ENCODE results near the gene NAP1L1. TPM values are rescaled to one million over a fixed set of nuclear protein-coding genes. Genes with fewer than 3 reads are reported as not detected.

The NAP1L1 gene
- total RNA-seq, 1 experiment from 2014 or later: 219 TPM

- H3K27me3 ChIP-seq (ENCODE audit: control insufficient read depth, insufficient read depth, low read length): no peaks in the 10 kb centered on the region
- H3K36me3 ChIP-seq (replicated peaks; ENCODE audit: control insufficient read depth, insufficient read depth, low read length): no peaks in the 10 kb centered on the region
- no peak for DNase-seq
- no peak overlapping the region for H3K4me3 ChIP-seq (ENCODE audit: insufficient read depth, low read depth, low read length)
These were observed 46.3 kb downstream of the NAP1L1 start for GRCh38 chr12:76038176-76038575.

GRCh38 chr12:76037130-76038103, 47.1 kb downstream of the NAP1L1 start:
- Histone ChIP-seq H3K4me3 (ENCODE audit: insufficient read depth, low read depth, low read length) (no peak overlapping the region), H3K36me3 (replicated peaks; ENCODE audit: control insufficient read depth, insufficient read depth, low read length) (no peaks in the 10 kb centered on the region), H3K27me3 (ENCODE audit: control insufficient read depth, insufficient read depth, low read length) (no peaks in the 10 kb centered on the region)
- no peak for DNase-seq

GRCh38 chr12:76035045-76035444, 49.4 kb downstream of the NAP1L1 start:
- DNase-seq: no peak
- Histone ChIP-seq H3K4me3 (ENCODE audit: insufficient read depth, low read depth, low read length) (no peak overlapping the region), H3K36me3 (replicated peaks; ENCODE audit: control insufficient read depth, insufficient read depth, low read length) (no peaks in the 10 kb centered on the region), H3K27me3 (ENCODE audit: control insufficient read depth, insufficient read depth, low read length) (peaks cover 2% of the 10 kb centered on the region; the same call in 1 of the 2 replicates)

DNA sequence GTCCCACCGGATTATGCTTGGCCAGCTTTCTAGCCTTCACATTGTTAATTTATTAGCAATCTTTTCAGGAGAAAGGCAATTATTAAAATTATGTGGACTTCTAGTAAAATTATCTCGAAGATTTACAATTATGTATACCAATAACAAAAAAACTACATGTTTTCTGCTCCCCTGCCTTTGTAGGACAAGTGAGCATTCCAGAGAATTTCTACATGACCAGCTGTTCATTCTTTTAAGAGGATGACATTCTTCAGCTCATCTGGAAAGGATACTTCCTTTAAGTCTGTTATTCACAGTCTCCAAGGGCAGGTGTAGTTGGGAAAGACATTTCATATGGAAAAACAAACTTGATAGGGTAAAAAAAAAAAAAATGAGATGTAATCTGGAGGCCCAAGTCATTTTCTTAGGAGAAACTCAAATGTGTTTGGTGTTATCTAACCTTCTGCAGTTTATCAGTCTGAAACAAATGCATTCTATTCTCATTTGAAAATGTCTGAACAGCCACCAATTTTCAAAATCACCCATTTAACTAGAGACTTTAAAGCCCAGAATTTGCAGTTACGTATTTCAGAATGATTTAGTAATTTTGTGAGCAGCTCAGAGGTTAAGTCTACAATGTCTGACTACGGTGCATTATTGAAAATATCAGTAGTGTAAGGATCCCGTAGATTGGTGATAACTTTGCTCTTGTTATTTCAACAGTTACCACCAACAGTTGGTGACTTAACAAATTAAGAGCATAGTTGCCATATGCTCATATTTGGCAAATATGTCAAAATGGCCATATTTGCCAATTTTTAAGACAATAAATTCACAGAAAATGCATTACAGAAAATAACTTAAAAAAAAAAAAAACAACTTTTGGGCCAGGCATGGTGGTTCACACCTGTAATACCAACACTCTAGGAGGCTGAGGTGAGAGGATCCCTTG, 51.1 kb downstream of the NAP1L1 start:
- Histone ChIP-seq H3K4me3 (ENCODE audit: insufficient read depth, low read depth, low read length) (peak overlapping the region; percentile 90), H3K27me3 (ENCODE audit: control insufficient read depth, insufficient read depth, low read length) (peaks cover 2% of the 10 kb centered on the region; the same call in 1 of the 2 replicates), H3K36me3 (replicated peaks; ENCODE audit: control insufficient read depth, insufficient read depth, low read length) (no peaks in the 10 kb centered on the region)
- no peak for DNase-seq

DNA sequence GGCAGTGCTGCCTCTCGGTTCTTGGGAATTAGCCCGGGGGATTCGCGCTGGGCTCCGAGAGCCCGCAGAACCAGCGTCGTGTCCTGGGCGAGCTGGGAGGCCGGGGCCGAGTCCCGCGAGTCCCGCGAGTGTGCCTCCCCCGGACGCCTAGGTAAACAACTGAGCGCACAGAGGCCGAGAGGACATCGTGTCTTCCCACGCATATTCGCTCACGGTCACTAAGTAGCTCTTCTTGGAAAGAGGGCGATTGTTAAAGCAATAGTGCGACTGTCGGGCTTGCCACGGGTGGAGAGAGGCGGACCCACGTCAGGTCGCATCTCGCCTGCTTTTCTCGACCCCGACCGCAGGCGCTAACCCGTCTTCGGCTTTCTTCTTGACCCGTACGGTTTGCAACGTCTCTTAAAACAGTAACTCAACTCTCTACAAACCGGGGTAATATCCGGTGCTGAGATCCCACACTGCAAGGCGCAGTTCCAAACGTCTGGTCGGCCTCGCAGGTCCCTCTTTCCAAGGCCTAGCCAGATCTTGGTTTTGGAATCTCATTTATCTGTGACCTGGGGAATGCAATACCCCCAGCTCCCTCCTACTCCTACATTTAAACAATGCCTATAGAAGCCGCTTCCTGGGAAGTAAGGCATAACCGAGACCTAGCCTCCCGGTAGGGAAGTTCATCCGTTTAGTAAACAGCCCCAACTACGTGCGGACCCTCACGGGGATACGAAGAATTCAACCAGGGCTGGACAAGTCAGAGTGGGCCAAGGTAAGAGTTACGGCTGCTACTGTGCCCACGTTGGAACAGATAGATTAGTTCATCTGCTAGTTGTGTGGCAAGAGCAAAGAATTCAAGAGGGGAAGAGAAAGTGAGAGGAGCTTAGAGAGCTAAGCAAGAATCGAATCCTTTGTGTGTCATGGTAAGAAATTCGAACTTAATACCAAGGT, 52.2 kb downstream of the NAP1L1 start:
- peaks cover 2% of the 10 kb centered on the region; the same call in 1 of the 2 replicates for H3K27me3 ChIP-seq (ENCODE audit: control insufficient read depth, insufficient read depth, low read length)
- no peaks in the 10 kb centered on the region; the same call in 1 of the 2 replicates for H3K36me3 ChIP-seq (replicated peaks; ENCODE audit: control insufficient read depth, insufficient read depth, low read length)
- peak; percentile 67 for DNase-seq
- peak overlapping the region; percentile 90 for H3K4me3 ChIP-seq (ENCODE audit: insufficient read depth, low read depth, low read length)

DNA sequence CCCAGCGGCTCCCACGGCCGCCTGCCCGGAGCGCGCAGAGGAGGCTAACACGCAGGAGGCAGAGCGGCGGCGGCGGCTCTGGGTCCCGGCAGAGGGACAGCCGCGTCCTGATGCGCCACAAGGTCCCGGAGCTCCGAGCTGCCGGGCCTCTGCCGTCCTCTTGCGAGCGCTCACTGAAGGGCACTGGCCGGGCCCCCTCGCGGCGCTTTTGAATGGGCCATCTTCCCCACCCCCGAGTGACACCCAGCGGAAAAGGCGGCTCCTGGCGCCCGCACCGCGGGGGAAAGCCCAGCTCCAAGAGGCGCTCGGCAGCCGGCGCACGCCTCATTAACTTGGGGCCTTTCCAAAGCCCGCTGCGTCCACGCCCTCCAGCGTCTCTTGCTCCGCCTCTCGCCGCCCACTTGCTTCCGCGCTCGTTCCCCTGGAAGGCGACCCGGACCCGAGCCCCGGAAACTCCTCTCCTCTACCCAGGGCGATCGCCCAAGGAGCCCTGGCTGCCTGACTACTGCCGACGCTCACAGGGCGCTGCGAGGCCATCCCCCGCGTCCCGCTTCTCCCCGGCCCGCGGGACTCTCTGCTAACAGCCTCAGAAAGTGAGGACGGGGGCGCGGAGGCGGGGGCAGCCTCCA, 53.0 kb downstream of the NAP1L1 start, which contains the start of gene PHLDA1:
Gene PHLDA1 (minus strand): TSS at position 363 of the 629 bp plus-strand sequence.
- H3K4me3 ChIP-seq (ENCODE audit: insufficient read depth, low read depth, low read length): peak within 1 kb of the TSS; percentile 90
- H3K27me3 ChIP-seq (ENCODE audit: control insufficient read depth, insufficient read depth, low read length): peaks cover 2% of the 10 kb centered on the region; the same call in 1 of the 2 replicates
- no peaks in the 10 kb centered on the region; the same call in 1 of the 2 replicates for H3K36me3 ChIP-seq (replicated peaks; ENCODE audit: control insufficient read depth, insufficient read depth, low read length)
- DNase-seq: peak; percentile 89

GRCh38 chr12:76031081-76031413, 53.4 kb downstream of the NAP1L1 start:
- no peaks in the 10 kb centered on the region; the same call in 1 of the 2 replicates for H3K36me3 ChIP-seq (replicated peaks; ENCODE audit: control insufficient read depth, insufficient read depth, low read length)
- H3K4me3 ChIP-seq (ENCODE audit: insufficient read depth, low read depth, low read length): peak overlapping the region; percentile 90
- no peak for DNase-seq
- peaks cover 2% of the 10 kb centered on the region; the same call in 1 of the 2 replicates for H3K27me3 ChIP-seq (ENCODE audit: control insufficient read depth, insufficient read depth, low read length)

- H3K4me3 ChIP-seq (ENCODE audit: insufficient read depth, low read depth, low read length): peak overlapping the region; percentile 90
- peak; percentile 66 for DNase-seq
- no peaks in the 10 kb centered on the region; the same call in 1 of the 2 replicates for H3K36me3 ChIP-seq (replicated peaks; ENCODE audit: control insufficient read depth, insufficient read depth, low read length)
- peaks cover 2% of the 10 kb centered on the region; the same call in 1 of the 2 replicates for H3K27me3 ChIP-seq (ENCODE audit: control insufficient read depth, insufficient read depth, low read length)
These were observed 54.0 kb downstream of the NAP1L1 start for GRCh38 chr12:76030341-76031080.

GRCh38 chr12:76029982-76030340, 54.5 kb downstream of the NAP1L1 start:
- Histone ChIP-seq H3K4me3 (ENCODE audit: insufficient read depth, low read depth, low read length) (peak overlapping the region; percentile 90), H3K27me3 (ENCODE audit: control insufficient read depth, insufficient read depth, low read length) (peaks cover 2% of the 10 kb centered on the region; the same call in 1 of the 2 replicates), H3K36me3 (replicated peaks; ENCODE audit: control insufficient read depth, insufficient read depth, low read length) (no peaks in the 10 kb centered on the region; the same call in 1 of the 2 replicates)
- peak; percentile 59 for DNase-seq

DNA sequence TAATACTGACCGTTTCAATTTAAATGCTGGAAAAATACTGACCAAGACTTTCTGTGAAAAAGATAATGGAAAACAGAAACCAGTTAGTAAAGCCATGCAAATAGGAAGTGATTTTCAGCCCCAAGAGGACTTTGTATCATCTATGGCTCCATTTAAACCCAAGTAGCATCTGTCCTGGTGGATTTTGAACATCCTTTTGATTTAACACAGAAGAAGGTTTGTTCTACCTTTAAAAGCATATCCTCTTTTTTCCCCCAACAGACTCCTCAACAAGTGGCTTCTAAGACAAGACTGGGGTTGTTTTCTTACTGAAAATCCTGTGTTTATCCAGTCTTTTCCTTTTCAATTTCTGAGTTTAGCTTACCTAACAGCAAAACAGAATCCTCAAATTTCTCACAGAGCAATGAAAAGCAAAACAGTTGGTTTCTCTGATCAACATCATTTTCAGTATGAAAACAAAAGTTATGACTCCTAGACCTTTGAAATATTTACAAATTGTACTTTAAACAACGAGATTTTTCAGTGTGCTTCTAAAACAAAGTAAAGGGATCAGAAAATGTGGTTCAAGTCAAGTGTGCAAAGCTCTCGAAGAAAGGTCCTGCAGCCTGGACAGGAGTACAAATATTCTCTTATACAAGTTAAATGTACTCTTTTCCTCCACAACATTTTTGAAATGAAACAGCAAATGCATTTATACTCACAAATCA, 55.8 kb downstream of the NAP1L1 start:
- peaks cover 2% of the 10 kb centered on the region; the same call in 1 of the 2 replicates for H3K27me3 ChIP-seq (ENCODE audit: control insufficient read depth, insufficient read depth, low read length)
- peak overlapping the region; percentile 90 for H3K4me3 ChIP-seq (ENCODE audit: insufficient read depth, low read depth, low read length)
- DNase-seq: no peak
- no peaks in the 10 kb centered on the region; the same call in 1 of the 2 replicates for H3K36me3 ChIP-seq (replicated peaks; ENCODE audit: control insufficient read depth, insufficient read depth, low read length)

GRCh38 chr12:76026643-76027063, 57.8 kb downstream of the NAP1L1 start:
- Histone ChIP-seq H3K4me3 (ENCODE audit: insufficient read depth, low read depth, low read length) (no peak overlapping the region), H3K36me3 (replicated peaks; ENCODE audit: control insufficient read depth, insufficient read depth, low read length) (no peaks in the 10 kb centered on the region; the same call in 1 of the 2 replicates), H3K27me3 (ENCODE audit: control insufficient read depth, insufficient read depth, low read length) (peaks cover 2% of the 10 kb centered on the region; the same call in 1 of the 2 replicates)
- DNase-seq: no peak

Data from H7 (cell line).